Right lobe of liver (tissue), 6 donors: ENCODE data around the gene NKX2-2. TPM values are rescaled to one million over a fixed set of nuclear protein-coding genes. Genes with fewer than 3 reads are reported as not detected.

Experiments
- ATAC-seq, 4 donors: fragments of 200-7000 bp; cut with Tn5 transposase; one replicate each; pipeline ENCODE4 v1.9.1; 2020; ENCODE audit warnings: mild to moderate bottlenecking in 4 of 4, moderate library complexity in 4 of 4
- DNase-seq, 3 donors: peaks; one replicate each; pipeline ENCODE4 v3.0.0-alpha.2; 2020
- H3K27ac ChIP-seq, 3 donors: fragments of 200-600 bp; one replicate each; pipeline ENCODE4 v1.8.0; 2022
- H3K27me3 ChIP-seq, 2 donors: fragments of 200-600 bp; one replicate each; pipeline ENCODE4 v1.8.0; 2022
- H3K36me3 ChIP-seq, 4 donors: fragments of 200-600 bp; sonication (generic) in 1 of 4; one replicate each; pipeline versions ENCODE4 v1.5.1 to v1.8.0; 2017 to 2022; ENCODE audit warnings: control low read depth in 1 of 4
- H3K4me1 ChIP-seq, 4 donors: fragments of 200-600 bp; sonication (generic) in 1 of 4; one replicate each; pipeline versions ENCODE4 v1.5.1 to v1.8.0; 2017 to 2022; ENCODE audit warnings: control low read depth in 1 of 4
- H3K4me3 ChIP-seq, 3 donors: fragments of 200-600 bp; one replicate each; pipeline ENCODE4 v1.8.0; 2022
- H3K9me3 ChIP-seq, 4 donors: fragments of 200-600 bp; sonication (generic) in 1 of 4; one replicate each; pipeline versions ENCODE4 v1.5.1 to v1.8.0; 2017 to 2022; ENCODE audit warnings: control low read depth in 1 of 4
- POLR2A ChIP-seq: fragments of 450-650 bp; IDR thresholded peaks from one replicate; pipeline ENCODE4 v1.6.1; 2017; ENCODE audit warnings: antibody characterized with exemption, mild to moderate bottlenecking
- WGBS: methylation state at CpG from one replicate; pipeline ENCODE4 v1.1.6; 2018; ENCODE audit warnings: low coverage, low lambda C conversion rate; ENCODE audit not compliant: insufficient coverage; ENCODE audit errors: missing lambda C conversion rate; 5-methylcytosine and 5-hydroxymethylcytosine counted together
- intact Hi-C, 2 donors: fragments of 100-400 bp; cut with DNase I; formaldehyde crosslinking; loops; one replicate each; pipeline versions ENCODE4 v1.11.2 to v1.14.1; 2022
- total RNA-seq, 6 experiments: library from RNA; depleted of rRNA in 2 of 6; stranded (reverse); fragments of >200 nt in 2 of 6; fragmentation: NEBNext Ultra II Directional in 3 of 6; extraction: Animal tissue kit (Norgen Biotek cat#: 25700) in 3 of 6; gene quantifications; one replicate each; pipeline versions ENCODE4 v1.1.0 to v1.2.4, GENCODE V29; 2016 to 2023
- TF ChIP-seq, protein P1 (sequence below), 4 donors: fragments of 200-600 bp in 3 of 4; fragments of 450-650 bp in 1 of 4; IDR thresholded peaks; one replicate each; pipeline versions ENCODE4 v1.5.1 to v1.8.0; 2016 to 2022; ENCODE audit warnings: antibody characterized with exemption in 4 of 4, mild to moderate bottlenecking in 2 of 4
- donor health status: DM: no; HTN: yes; CAD: no.
- donor health status: DM: no; HTN: no; CAD: no.
- donor health status: DM: no; HTN: no; CAD: no.
- donor health status: DM: no; HTN: yes; CAD: no.
- donor health status: DM: no; HTN: yes; CAD: no.

The NKX2-2 gene
- total RNA-seq, 6 experiments from 2014 or later: not detected

GRCh38 chr20:21517566-21518277, 3.9 kb upstream of the NKX2-2 start:
- DNase-seq (no peak), ATAC-seq (peak in 2 of 4 donors; percentile 8 to 16)
- H3K9me3 ChIP-seq: no peaks in the 10 kb centered on the region
- H3K27me3 ChIP-seq: peaks cover 7 to 81% of the 10 kb centered on the region in 2 donors
- no peak overlapping the region for H3K4me3 ChIP-seq
- TF ChIP-seq, protein P1, sequence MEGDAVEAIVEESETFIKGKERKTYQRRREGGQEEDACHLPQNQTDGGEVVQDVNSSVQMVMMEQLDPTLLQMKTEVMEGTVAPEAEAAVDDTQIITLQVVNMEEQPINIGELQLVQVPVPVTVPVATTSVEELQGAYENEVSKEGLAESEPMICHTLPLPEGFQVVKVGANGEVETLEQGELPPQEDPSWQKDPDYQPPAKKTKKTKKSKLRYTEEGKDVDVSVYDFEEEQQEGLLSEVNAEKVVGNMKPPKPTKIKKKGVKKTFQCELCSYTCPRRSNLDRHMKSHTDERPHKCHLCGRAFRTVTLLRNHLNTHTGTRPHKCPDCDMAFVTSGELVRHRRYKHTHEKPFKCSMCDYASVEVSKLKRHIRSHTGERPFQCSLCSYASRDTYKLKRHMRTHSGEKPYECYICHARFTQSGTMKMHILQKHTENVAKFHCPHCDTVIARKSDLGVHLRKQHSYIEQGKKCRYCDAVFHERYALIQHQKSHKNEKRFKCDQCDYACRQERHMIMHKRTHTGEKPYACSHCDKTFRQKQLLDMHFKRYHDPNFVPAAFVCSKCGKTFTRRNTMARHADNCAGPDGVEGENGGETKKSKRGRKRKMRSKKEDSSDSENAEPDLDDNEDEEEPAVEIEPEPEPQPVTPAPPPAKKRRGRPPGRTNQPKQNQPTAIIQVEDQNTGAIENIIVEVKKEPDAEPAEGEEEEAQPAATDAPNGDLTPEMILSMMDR (IDR thresholded peaks at IDR 0.05): no peak
- intact Hi-C loops: no loop called here
- peaks cover 0 to 42% (median 9%) of the 10 kb centered on the region in 4 donors for H3K4me1 ChIP-seq
- H3K36me3 ChIP-seq: no peaks in the 10 kb centered on the region
- no peak overlapping the region for H3K27ac ChIP-seq
- 8% methylated on average over 22 of the region's 32 CpGs for WGBS

DNA sequence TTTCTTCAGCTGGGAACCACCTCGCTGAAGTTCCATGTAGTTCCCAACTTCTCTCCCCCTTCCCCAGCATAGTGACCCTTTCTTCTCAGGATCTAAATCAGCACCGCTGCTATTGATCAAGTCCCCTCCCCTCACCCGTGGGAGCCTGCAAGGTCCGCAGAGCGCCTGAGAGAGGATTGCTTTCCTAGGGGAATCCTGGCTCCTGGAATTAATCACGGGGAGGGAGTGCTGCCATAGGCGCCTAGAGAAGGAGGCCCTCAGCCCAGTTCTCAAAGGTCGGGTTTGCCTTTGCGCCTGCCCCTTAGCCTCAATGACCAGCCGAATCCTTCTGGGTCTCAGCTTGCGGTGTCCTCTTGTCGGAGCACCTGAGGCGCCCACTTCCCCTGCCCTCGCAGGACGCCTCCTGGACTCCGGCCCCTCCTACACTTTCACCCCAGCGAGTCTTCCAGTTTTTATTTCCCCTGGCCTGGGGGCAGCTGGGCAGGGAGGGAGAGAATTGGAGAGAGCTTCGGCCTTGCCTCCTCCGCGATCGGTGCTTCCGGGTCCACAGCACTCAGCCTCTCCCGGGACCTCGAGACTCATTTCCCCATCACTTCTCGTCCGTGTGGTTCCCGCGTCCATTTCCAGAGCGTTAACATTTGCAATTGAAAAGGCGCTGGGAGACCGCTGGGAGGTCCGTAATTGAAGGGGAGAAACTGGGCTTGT, 3.1 kb upstream of the NKX2-2 start:
- intact Hi-C loops: no loop called here
- H3K4me3 ChIP-seq: no peak overlapping the region
- H3K9me3 ChIP-seq: no peaks in the 10 kb centered on the region
- H3K4me1 ChIP-seq: peaks cover 0 to 42% (median 13%) of the 10 kb centered on the region in 4 donors
- TF ChIP-seq, protein P1 (IDR thresholded peaks at IDR 0.05): no peak
- no peak for TF ChIP-seq POLR2A
- H3K36me3 ChIP-seq: no peaks in the 10 kb centered on the region
- 2% methylated on average over 19 of the region's 32 CpGs for WGBS
- peak in 1 of 3 donors; percentile 31 for DNase-seq
- no peak overlapping the region for H3K27ac ChIP-seq
- peaks cover 7 to 82% of the 10 kb centered on the region in 2 donors for H3K27me3 ChIP-seq
- ATAC-seq: no peak

DNA sequence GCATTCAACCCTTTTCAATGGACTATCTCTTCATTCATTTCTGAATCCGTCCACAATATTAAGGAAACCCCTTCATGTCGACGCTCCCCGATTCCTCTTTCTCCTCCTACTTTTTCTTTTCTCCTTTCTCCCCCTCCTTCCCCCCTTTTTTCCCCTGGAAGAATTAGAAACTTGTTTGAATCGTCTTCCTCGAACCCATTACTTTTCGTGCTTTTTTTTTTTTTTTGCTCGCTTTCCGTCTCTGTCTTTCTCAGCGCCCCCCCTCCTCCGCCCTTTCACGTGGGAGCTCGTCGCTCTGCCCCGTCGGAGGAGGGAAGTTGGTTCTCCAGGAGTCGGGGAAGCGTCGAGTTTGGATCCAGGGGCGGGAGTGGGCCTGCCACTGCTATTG, 2.3 kb upstream of the NKX2-2 start:
- WGBS: 4% methylated on average over 18 of the region's 20 CpGs
- no peak overlapping the region for H3K4me3 ChIP-seq
- intact Hi-C loops: no loop called here
- DNase-seq (peak in 1 of 3 donors; percentile 12), ATAC-seq (no peak)
- TF ChIP-seq POLR2A: no peak
- TF ChIP-seq, protein P1 (IDR thresholded peaks at IDR 0.05): no peak
- no peaks in the 10 kb centered on the region for H3K9me3 ChIP-seq
- H3K27me3 ChIP-seq: peaks cover 7 to 82% of the 10 kb centered on the region in 2 donors
- H3K4me1 ChIP-seq: peaks cover 0 to 37% (median 11%) of the 10 kb centered on the region in 4 donors
- H3K36me3 ChIP-seq: no peaks in the 10 kb centered on the region
- H3K27ac ChIP-seq: no peak overlapping the region

- peaks cover 0 to 41% (median 11%) of the 10 kb centered on the region in 4 donors for H3K4me1 ChIP-seq
- ATAC-seq (no peak), DNase-seq (peak in 1 of 3 donors; percentile 30)
- no peaks in the 10 kb centered on the region for H3K9me3 ChIP-seq
- no peak overlapping the region for H3K4me3 ChIP-seq
- no peak overlapping the region for H3K27ac ChIP-seq
- intact Hi-C loops: no loop called here
- H3K27me3 ChIP-seq: peaks cover 7 to 82% of the 10 kb centered on the region in 2 donors
- TF ChIP-seq POLR2A: no peak
- TF ChIP-seq, protein P1 (IDR thresholded peaks at IDR 0.05): no peak
- H3K36me3 ChIP-seq: no peaks in the 10 kb centered on the region
- WGBS: 3% methylated on average over 19 of the region's 61 CpGs
Measured at GRCh38 chr20:21515300-21516179, 1.7 kb upstream of the NKX2-2 start.
